Heart left ventricle (tissue), 16 donors: ENCODE results near the gene SLC25A10. TPM values are rescaled to one million over a fixed set of nuclear protein-coding genes. Genes with fewer than 3 reads are reported as not detected.

Experiments
- ATAC-seq, 4 donors: fragments of 200-7000 bp; cut with Tn5 transposase; one replicate each; pipeline ENCODE4 v1.9.1; 2020 to 2022; ENCODE audit warnings: moderate library complexity in 4 of 4, mild to moderate bottlenecking in 3 of 4, moderate number of reproducible peaks in 1 of 4
- DNase-seq, 5 donors: peaks; one replicate each; pipeline ENCODE4 v3.0.0-alpha.2; 2020
- H3K27ac ChIP-seq, 12 donors: fragments of 200-600 bp; sonication (generic) in 4 of 12; one replicate each; pipeline versions ENCODE4 v1.5.0 to v1.8.0; 2016 to 2022; ENCODE audit warnings: mild to moderate bottlenecking in 2 of 12
- H3K27me3 ChIP-seq, 9 donors: fragments of 200-600 bp; sonication (generic) in 2 of 9; one replicate each; pipeline versions ENCODE4 v1.5.1 to v1.8.0; 2016 to 2022; ENCODE audit warnings: mild to moderate bottlenecking in 3 of 9
- H3K36me3 ChIP-seq, 9 donors: fragments of 200-600 bp; sonication (generic) in 2 of 9; one replicate each; pipeline versions ENCODE4 v1.5.0 to v1.8.0; 2018 to 2022; ENCODE audit warnings: mild to moderate bottlenecking in 2 of 9
- H3K4me1 ChIP-seq, 12 donors: fragments of 200-600 bp; sonication (generic) in 4 of 12; one replicate each; pipeline versions ENCODE4 v1.5.0 to v1.8.0; 2016 to 2022; ENCODE audit warnings: mild to moderate bottlenecking in 3 of 12
- H3K4me3 ChIP-seq, 12 donors: fragments of 200-600 bp; sonication (generic) in 4 of 12; one replicate each; pipeline versions ENCODE4 v1.5.0 to v1.8.0; 2017 to 2022; ENCODE audit warnings: mild to moderate bottlenecking in 9 of 12, moderate library complexity in 4 of 12
- H3K9me3 ChIP-seq, 12 donors: fragments of 200-600 bp; sonication (generic) in 4 of 12; one replicate each; pipeline versions ENCODE4 v1.5.0 to v1.8.0; 2016 to 2022; ENCODE audit warnings: mild to moderate bottlenecking in 1 of 12
- POLR2A ChIP-seq, 2 donors: fragments of 450-650 bp; IDR thresholded peaks; one replicate each; pipeline ENCODE4 v1.6.1; 2017; ENCODE audit warnings: antibody characterized with exemption in 2 of 2, mild to moderate bottlenecking in 2 of 2, moderate library complexity in 2 of 2
- WGBS, 4 donors: extraction: QIAGEN DNeasy Blood & Tissue Kit in 2 of 4; methylation state at CpG; one replicate each; pipeline versions ENCODE4 v1.1.5 to v1.1.7; 2013 to 2018; 5-methylcytosine and 5-hydroxymethylcytosine counted together
- intact Hi-C, 10 donors: fragments of 100-400 bp; cut with DNase I; formaldehyde crosslinking; loops; one replicate each; pipeline versions ENCODE4 v1.11.1 to v1.14.2; 2022
- polyA plus RNA-seq, 2 donors: library from polyadenylated mRNA; stranded (reverse); fragments of 200-250 nt; gene quantifications; one replicate each; pipeline ENCODE4 v1.2.3, GENCODE V29; 2013
- total RNA-seq, 9 donors: library from RNA; depleted of rRNA in 2 of 9; stranded (reverse); fragments of >200 nt in 2 of 9; fragmentation: NEBNext Ultra II Directional in 3 of 9; extraction: Animal tissue kit (Norgen Biotek cat#: 25700) in 3 of 9; gene quantifications; one replicate each; pipeline versions ENCODE4 v1.1.0 to v1.2.4, GENCODE V29; 2016 to 2023
- TF ChIP-seq, protein P1 (sequence below), 12 donors: fragments of 200-600 bp; sonication (generic) in 4 of 12; IDR thresholded peaks; one replicate each; pipeline versions ENCODE4 v1.5.0 to v1.8.0; 2018 to 2022; ENCODE audit warnings: antibody characterized with exemption in 12 of 12, mild to moderate bottlenecking in 5 of 12
- donor health status: ischemic (EF 13 %, LVEDD 7.1; RV severe dilation, severe dysfunction).
- donor health status: healthy with polysubstance abuse.
- donor health status: DM: no; HTN: yes; CAD: no.
- donor health status: DM: no; HTN: no; CAD: no.
- donor health status: ischemic (EF 25% LVEDD 6.9; RV normal size, moderate dysfunction).
- donor health status: ischemic (EF 25% LVEDD 5.7; RV mildly dilated, moderate dysfunction).
- donor health status: healthy.
- donor health status: DM: yes; HTN: yes; CAD: no.
- donor health status: ischemic (EF 35%, LVEDD 5.7; RV mildly dilated, moderate dysfunction).
- donor health status: nonischemic (EF 11% LVEDD 7.7; RV severe dilation, severe dysfunction).
- donor health status: DM: yes; HTN: yes; CAD: no.
- donor health status: PGD.
- donor health status: ischemic (EF 29% LVEDD 5.4; RV normal size, mild dysfunction).
- donor health status: nonischemic (EF 23%, LVEDD 6.1; RV moderate dilation, normal function).

Gene SLC25A10
- total and polyA plus RNA-seq, 11 donors, result 7.0 to 17.9 (median 9.4) TPM

DNA sequence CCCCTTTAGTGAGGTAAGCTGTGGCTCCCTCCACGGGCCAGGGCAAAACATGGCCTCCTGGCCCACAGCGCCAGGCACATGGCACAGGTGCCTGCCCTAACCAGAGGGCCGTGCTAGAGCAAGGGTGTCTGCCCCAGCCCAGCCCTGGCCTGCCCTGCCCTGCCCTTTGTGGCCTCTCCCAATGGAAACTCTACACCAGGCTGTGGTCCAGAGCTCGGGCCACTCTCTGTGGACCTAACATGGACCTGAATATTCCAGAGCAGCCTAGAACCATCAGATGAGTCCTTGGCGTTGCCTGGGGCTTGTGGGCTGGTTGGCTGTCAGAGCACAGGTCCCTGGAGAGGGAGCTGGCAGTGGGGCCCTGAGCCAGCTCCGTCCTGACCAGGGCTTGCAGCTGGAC lies 16.9 kb upstream of the SLC25A10 start:
- DNase-seq (no peak), ATAC-seq (no peak)
- no peaks in the 10 kb centered on the region for H3K9me3 ChIP-seq
- TF ChIP-seq POLR2A (IDR thresholded peaks at IDR 0.05), result no peak
- TF ChIP-seq, protein P1, sequence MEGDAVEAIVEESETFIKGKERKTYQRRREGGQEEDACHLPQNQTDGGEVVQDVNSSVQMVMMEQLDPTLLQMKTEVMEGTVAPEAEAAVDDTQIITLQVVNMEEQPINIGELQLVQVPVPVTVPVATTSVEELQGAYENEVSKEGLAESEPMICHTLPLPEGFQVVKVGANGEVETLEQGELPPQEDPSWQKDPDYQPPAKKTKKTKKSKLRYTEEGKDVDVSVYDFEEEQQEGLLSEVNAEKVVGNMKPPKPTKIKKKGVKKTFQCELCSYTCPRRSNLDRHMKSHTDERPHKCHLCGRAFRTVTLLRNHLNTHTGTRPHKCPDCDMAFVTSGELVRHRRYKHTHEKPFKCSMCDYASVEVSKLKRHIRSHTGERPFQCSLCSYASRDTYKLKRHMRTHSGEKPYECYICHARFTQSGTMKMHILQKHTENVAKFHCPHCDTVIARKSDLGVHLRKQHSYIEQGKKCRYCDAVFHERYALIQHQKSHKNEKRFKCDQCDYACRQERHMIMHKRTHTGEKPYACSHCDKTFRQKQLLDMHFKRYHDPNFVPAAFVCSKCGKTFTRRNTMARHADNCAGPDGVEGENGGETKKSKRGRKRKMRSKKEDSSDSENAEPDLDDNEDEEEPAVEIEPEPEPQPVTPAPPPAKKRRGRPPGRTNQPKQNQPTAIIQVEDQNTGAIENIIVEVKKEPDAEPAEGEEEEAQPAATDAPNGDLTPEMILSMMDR (IDR thresholded peaks at IDR 0.05), result no peak
- H3K27ac ChIP-seq, result no peak overlapping the region
- WGBS, 4 donors, result 84 to 91% (median 87%) methylated on average over 6 of the region's 6 CpGs
- no peak overlapping the region for H3K4me3 ChIP-seq
- H3K36me3 ChIP-seq, result peaks cover 6 to 100% (median 92%) of the 10 kb centered on the region in 9 donors
- intact Hi-C loops, result no loop called here
- peaks cover 0 to 17% (median 5%) of the 10 kb centered on the region in 12 donors for H3K4me1 ChIP-seq
- no peaks in the 10 kb centered on the region for H3K27me3 ChIP-seq

DNA sequence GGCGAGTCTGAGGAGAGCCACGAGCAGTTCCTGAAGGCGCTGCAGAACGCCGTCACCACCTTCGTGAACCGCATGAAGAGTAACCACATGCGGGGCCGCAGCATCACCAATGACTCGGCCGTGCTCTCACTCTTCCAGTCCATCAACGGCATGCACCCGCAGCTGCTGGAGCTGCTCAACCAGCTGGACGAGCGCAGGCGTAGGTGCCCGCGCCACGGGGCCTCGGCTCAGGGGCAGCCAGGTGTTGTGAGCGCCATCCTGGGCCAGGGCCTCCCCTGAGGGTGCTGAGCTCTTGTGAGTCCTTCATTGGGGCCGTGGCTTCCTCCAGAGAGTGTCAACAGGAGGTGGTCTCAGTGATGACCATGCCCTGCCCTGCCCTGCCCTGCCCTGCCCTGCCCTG lies 16.3 kb upstream of the SLC25A10 start:
- ATAC-seq, result no peak
- Histone ChIP-seq H3K4me1 (peaks cover 0 to 19% (median 6%) of the 10 kb centered on the region in 12 donors), H3K27ac (no peak overlapping the region), H3K27me3 (no peaks in the 10 kb centered on the region), H3K9me3 (no peaks in the 10 kb centered on the region), H3K36me3 (peaks cover 6 to 100% (median 90%) of the 10 kb centered on the region in 9 donors), H3K4me3 (no peak overlapping the region)
- no peak for TF ChIP-seq POLR2A (IDR thresholded peaks at IDR 0.05)
- TF ChIP-seq, protein P1 (IDR thresholded peaks at IDR 0.05), result no peak
- no peak for DNase-seq
- intact Hi-C loops, result no loop called here
- 93 to 96% (median 94%) methylated on average over 13 to 22 of the region's 22 CpGs for WGBS, 4 donors

DNA sequence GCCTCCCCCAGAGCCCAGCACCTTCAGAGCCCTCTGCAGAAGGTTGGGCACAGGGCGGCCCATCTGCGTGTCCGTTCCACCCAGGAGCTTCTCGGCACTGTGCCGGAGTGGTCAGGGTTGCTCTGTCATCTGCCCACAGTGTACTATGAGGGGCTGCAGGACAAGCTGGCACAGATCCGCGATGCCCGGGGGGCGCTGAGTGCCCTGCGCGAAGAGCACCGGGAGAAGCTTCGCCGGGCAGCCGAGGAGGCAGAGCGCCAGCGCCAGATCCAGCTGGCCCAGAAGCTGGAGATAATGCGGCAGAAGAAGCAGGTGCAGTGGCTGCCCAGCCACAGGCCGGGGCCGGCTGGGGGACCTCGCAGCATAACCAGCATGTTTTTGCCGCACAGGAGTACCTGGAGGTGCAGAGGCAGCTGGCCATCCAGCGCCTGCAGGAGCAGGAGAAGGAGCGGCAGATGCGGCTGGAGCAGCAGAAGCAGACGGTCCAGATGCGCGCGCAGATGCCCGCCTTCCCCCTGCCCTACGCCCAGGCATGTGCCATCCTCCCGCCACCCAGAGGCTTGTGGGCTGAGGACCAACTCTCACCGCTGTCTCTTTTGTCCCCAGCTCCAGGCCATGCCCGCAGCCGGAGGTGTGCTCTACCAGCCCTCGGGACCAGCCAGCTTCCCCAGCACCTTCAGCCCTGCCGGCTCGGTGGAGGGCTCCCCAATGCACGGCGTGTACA lies 15.7 kb upstream of the SLC25A10 start:
- intact Hi-C loops, result no loop called here
- peaks cover 0 to 25% (median 12%) of the 10 kb centered on the region in 12 donors for H3K4me1 ChIP-seq
- DNase-seq (no peak), ATAC-seq (peak in 1 of 4 donors; percentile 2)
- TF ChIP-seq, protein P1 (IDR thresholded peaks at IDR 0.05), result no peak
- no peak for TF ChIP-seq POLR2A (IDR thresholded peaks at IDR 0.05)
- peak overlapping the region in 11 of 12 donors; percentile 22 to 83 (median 72) for H3K27ac ChIP-seq
- no peaks in the 10 kb centered on the region for H3K27me3 ChIP-seq
- 92 to 94% (median 93%) methylated on average over 35 to 40 of the region's 40 CpGs for WGBS, 4 donors
- no peak overlapping the region for H3K4me3 ChIP-seq
- H3K36me3 ChIP-seq, result peaks cover 6 to 100% (median 90%) of the 10 kb centered on the region in 9 donors
- no peaks in the 10 kb centered on the region for H3K9me3 ChIP-seq

DNA sequence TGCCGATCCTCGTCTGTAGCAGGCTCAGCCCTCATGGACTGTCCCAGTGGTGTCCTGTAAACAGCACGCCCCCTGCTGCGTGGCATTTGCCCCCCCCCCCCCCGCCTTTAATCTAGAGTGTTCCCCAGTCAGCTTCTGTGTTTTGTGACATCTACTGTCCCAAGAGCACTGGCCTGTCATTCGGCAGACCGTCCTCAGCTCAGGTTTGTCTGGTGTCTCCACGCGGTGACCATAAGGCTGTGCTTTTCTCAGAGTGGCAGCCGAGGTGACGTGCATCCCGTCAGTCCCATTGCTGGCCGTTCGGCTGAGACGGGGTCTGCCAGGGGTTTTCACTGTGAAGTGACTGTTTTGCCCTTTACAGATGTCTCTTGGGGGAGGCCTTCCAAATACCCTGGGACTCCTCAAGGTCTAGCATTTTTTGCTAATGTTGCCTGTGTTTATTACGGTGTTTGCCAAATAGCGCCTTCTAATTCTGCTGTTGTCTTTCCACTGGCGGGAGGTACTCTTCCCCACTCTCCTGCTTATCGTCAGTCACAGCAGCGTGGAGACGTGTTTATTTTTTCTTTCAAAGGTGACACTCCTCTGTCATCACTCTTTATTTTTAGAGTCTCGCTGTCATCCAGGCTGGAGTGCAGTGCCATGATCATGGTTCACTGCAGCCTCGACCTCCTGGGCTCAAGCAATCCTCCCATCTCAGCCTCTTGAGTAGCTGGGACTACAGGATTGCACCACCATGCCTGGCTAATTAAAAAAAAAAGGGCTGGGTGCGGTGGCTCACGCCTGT lies 14.6 kb upstream of the SLC25A10 start:
- peaks cover 0 to 35% (median 22%) of the 10 kb centered on the region in 12 donors for H3K4me1 ChIP-seq
- no peaks in the 10 kb centered on the region for H3K27me3 ChIP-seq
- TF ChIP-seq, protein P1 (IDR thresholded peaks at IDR 0.05), result no peak
- intact Hi-C loops, result no loop called here
- H3K27ac ChIP-seq, result peak overlapping the region in 11 of 12 donors; percentile 35 to 83 (median 72)
- no peak overlapping the region for H3K4me3 ChIP-seq
- H3K36me3 ChIP-seq, result peaks cover 6 to 96% (median 84%) of the 10 kb centered on the region in 9 donors
- ATAC-seq (peak; percentile 39 to 70 (median 55)), DNase-seq (no peak)
- WGBS, 4 donors, result 50 to 67% (median 55%) methylated on average over 25 of the region's 25 CpGs
- H3K9me3 ChIP-seq, result no peaks in the 10 kb centered on the region
